Measurements from ENCODE around the gene ESD.

DNA sequence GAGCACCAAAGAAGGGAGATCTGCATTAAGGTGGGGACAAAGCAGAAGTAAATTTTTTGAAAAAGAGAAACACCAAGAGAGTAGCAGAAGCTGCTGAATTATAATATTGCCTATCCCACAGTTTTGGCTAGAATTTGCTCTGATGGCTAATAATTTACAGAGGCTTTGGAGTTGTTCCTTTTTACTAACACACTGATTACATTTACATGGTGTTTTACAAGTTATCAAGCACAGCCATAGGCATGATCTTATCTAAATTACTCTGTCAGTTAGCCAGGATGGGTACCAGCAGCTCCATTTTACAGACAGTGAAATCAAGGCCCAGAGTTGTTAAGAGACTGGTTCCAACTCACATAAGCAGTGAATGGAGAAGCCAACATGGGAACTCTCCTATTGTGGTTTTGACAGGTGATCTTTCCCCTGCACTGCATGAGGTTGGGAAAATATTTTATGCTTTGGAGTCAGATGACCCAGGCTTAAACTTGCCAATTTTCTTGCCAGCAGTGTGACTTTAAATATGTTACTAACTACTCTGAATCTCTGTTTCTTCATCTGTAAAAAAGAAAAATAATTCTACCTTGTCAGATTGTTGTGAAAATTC lies 33.5 kb upstream of the ESD start:
- TF ChIP-seq DNMT1 (CRISPR knock-in tag; IDR thresholded peaks at IDR 0.05) (no peak), POLR2A (IDR thresholded peaks at IDR 0.05; ENCODE audit: insufficient read depth in 1 of 2, low read depth in 2 of 2, low read length in 2 of 2) (no peak), BRCA1 (CRISPR knock-in tag; IDR thresholded peaks at IDR 0.05) (no peak), HIVEP1 (CRISPR knock-in tag; IDR thresholded peaks at IDR 0.05) (no peak)
- TF ChIP-seq, protein P1, sequence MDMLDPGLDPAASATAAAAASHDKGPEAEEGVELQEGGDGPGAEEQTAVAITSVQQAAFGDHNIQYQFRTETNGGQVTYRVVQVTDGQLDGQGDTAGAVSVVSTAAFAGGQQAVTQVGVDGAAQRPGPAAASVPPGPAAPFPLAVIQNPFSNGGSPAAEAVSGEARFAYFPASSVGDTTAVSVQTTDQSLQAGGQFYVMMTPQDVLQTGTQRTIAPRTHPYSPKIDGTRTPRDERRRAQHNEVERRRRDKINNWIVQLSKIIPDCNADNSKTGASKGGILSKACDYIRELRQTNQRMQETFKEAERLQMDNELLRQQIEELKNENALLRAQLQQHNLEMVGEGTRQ (IDR thresholded peaks at IDR 0.05; ENCODE audit: low read depth, low read length), result no peak
- TF ChIP-seq, protein P1 (CRISPR knock-in tag; IDR thresholded peaks at IDR 0.05; ENCODE audit: borderline replicate concordance), result no peak
- TF ChIP-seq, protein P2, sequence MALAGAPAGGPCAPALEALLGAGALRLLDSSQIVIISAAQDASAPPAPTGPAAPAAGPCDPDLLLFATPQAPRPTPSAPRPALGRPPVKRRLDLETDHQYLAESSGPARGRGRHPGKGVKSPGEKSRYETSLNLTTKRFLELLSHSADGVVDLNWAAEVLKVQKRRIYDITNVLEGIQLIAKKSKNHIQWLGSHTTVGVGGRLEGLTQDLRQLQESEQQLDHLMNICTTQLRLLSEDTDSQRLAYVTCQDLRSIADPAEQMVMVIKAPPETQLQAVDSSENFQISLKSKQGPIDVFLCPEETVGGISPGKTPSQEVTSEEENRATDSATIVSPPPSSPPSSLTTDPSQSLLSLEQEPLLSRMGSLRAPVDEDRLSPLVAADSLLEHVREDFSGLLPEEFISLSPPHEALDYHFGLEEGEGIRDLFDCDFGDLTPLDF (CRISPR knock-in tag; IDR thresholded peaks at IDR 0.05), result no peak
